Kidney (tissue), 14 donors: ENCODE measurements around the gene SORCS2. TPM values are rescaled to one million over a fixed set of nuclear protein-coding genes. Genes with fewer than 3 reads are reported as not detected.

ENCODE experiments used
- DNase-seq, 5 donors: peaks; one replicate each; pipeline ENCODE4 v3.0.0-alpha.2; 2013 to 2020
- FAIRE-seq: peaks from 2 replicates; lab custom pipeline; 2012; peaks lifted over from hg19 to GRCh38; lab: Jason Lieb, UNC
- H3K27ac ChIP-seq, 2 donors: one replicate each; pipeline ENCODE4 v1.7.0; 2013; ENCODE audit warnings: low read depth in 2 of 2, low read length in 2 of 2, inconsistent platforms in 1 of 2
- H3K27me3 ChIP-seq: one replicate; pipeline ENCODE4 v1.7.1; 2013; ENCODE audit warnings: low read length, inconsistent platforms; ENCODE audit not compliant: control insufficient read depth, insufficient read depth
- H3K36me3 ChIP-seq, 3 donors: one replicate each; pipeline versions ENCODE4 v1.7.0 to v1.7.1; 2013; ENCODE audit warnings: low read length in 3 of 3, control low read depth in 1 of 3, inconsistent platforms in 1 of 3; ENCODE audit not compliant: insufficient read depth in 3 of 3, control insufficient read depth in 2 of 3
- H3K4me1 ChIP-seq, 3 donors: one replicate each; pipeline versions ENCODE4 v1.7.0 to v1.7.1; 2013; ENCODE audit warnings: low read length in 3 of 3, inconsistent platforms in 1 of 3, low read depth in 1 of 3; ENCODE audit not compliant: control insufficient read depth in 2 of 3, insufficient read depth in 2 of 3
- H3K4me3 ChIP-seq, 3 donors: one replicate each; pipeline versions ENCODE4 v1.7.0 to v1.8.1; 2013; ENCODE audit warnings: low read length in 3 of 3, control low read depth in 1 of 3, inconsistent platforms in 1 of 3
- H3K9ac ChIP-seq, 3 donors: one replicate each; pipeline versions ENCODE4 v1.7.0 to v1.7.1; 2013; ENCODE audit warnings: low read length in 3 of 3, control low read depth in 1 of 3, inconsistent platforms in 1 of 3
- H3K9me3 ChIP-seq, 3 donors: one replicate each; pipeline versions ENCODE4 v1.7.0 to v1.7.1; 2013; ENCODE audit warnings: low read length in 3 of 3, control low read depth in 1 of 3, inconsistent platforms in 1 of 3; ENCODE audit not compliant: control insufficient read depth in 2 of 3, insufficient read depth in 1 of 3
- CTCF ChIP-seq: IDR thresholded peaks from 3 replicates; pipeline ENCODE4 v1.5.1; 2012; ENCODE audit warnings: mild to moderate bottlenecking, moderate library complexity, borderline replicate concordance; ENCODE audit not compliant: insufficient read depth; ENCODE audit errors: extremely low read depth
- intact Hi-C: fragments of 100-400 bp; cut with DNase I; formaldehyde crosslinking; loops from one replicate; pipeline ENCODE4 v1.11.1; 2022
- polyA plus RNA-seq: library from polyadenylated mRNA; stranded (reverse); fragments of 350-450 nt; fragmentation: Illumina TruSeq; extraction: RNeasy Lipid Tissue Mini Kit (QIAGEN cat#74804); gene quantifications from one replicate; pipeline ENCODE4 v1.2.3, GENCODE V29; 2014; ENCODE audit warnings: low read depth, low replicate concordance; ENCODE audit not compliant: insufficient read depth
- total RNA-seq: library from RNA; stranded (reverse); fragmentation: NEBNext Ultra II Directional; extraction: Animal tissue kit (Norgen Biotek cat#: 25700); gene quantifications from one replicate; pipeline ENCODE4 v1.2.1, GENCODE V29; 2021
- donor health status: control.
- donor health status: control.
- donor health status: control.
- donor health status: control.
- donor health status: control.
- donor health status: DM: yes; HTN: yes; CAD: no.
- donor health status: Normal renal cell carcinoma (clear cell type).

SORCS2 gene
- total and polyA plus RNA-seq, 2 donors from 2014 or later: 6.1 to 9.1 TPM

DNA sequence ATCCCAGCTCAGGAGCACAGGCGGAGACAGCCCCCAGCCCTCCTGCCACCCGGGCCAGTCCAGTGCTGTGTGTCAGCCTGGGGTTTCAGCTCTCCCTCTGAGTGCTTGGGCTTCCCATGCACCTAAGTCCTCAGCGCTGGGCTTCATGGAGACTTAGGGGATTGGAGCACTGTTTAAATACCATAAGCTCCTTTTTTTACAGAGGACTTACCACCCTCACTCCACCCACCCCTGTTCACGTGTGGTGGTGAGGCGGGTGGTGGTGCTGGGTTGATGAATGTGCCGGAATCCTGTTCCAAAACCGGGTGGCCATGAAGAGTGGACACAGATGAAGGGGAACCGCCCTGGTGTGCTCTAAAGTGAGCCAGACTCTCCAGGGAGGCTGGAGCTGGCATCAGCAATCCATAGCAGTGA lies 175.5 kb downstream of the SORCS2 start:
- DNase-seq: peak in 1 of 5 donors; percentile 23
- TF ChIP-seq CTCF: no peak
- Histone ChIP-seq H3K4me3 (no peak overlapping the region), H3K27ac (no peak overlapping the region), H3K9ac (no peak overlapping the region), H3K9me3 (peaks cover 0 to 3% (median 0%) of the 10 kb centered on the region in 3 donors), H3K27me3 (no peaks in the 10 kb centered on the region), H3K36me3 (peaks cover 0 to 1% (median 0%) of the 10 kb centered on the region in 3 donors), H3K4me1 (no peaks in the 10 kb centered on the region)
- no peak for FAIRE-seq
- intact Hi-C loops: no loop called here

GRCh38 chr4:7368296-7368695 lies 176.0 kb downstream of the SORCS2 start:
- DNase-seq: peak in 1 of 5 donors; percentile 51
- H3K36me3 ChIP-seq: no peaks in the 10 kb centered on the region
- H3K4me3 ChIP-seq: no peak overlapping the region
- H3K9me3 ChIP-seq: no peaks in the 10 kb centered on the region
- H3K27me3 ChIP-seq: no peaks in the 10 kb centered on the region
- H3K4me1 ChIP-seq: no peaks in the 10 kb centered on the region
- no peak overlapping the region for H3K9ac ChIP-seq
- FAIRE-seq: no peak
- intact Hi-C loops: no loop called here
- no peak overlapping the region for H3K27ac ChIP-seq
- TF ChIP-seq CTCF: no peak

- Histone ChIP-seq H3K9ac (no peak overlapping the region), H3K9me3 (no peaks in the 10 kb centered on the region), H3K27ac (no peak overlapping the region), H3K36me3 (no peaks in the 10 kb centered on the region), H3K4me3 (no peak overlapping the region), H3K27me3 (no peaks in the 10 kb centered on the region), H3K4me1 (no peaks in the 10 kb centered on the region)
- TF ChIP-seq CTCF: no peak
- DNase-seq (peak in 1 of 5 donors; percentile 48), FAIRE-seq (no peak)
- intact Hi-C loops: no loop called here
These were observed 177.2 kb downstream of the SORCS2 start for GRCh38 chr4:7369511-7369910.

- H3K9ac ChIP-seq: no peak overlapping the region
- H3K27ac ChIP-seq: no peak overlapping the region
- no peak for TF ChIP-seq CTCF
- no peaks in the 10 kb centered on the region for H3K27me3 ChIP-seq
- no peaks in the 10 kb centered on the region for H3K4me1 ChIP-seq
- H3K36me3 ChIP-seq: no peaks in the 10 kb centered on the region
- H3K9me3 ChIP-seq: no peaks in the 10 kb centered on the region
- DNase-seq: peak in 1 of 5 donors; percentile 49
- H3K4me3 ChIP-seq: no peak overlapping the region
- intact Hi-C loops: no loop called here
- FAIRE-seq: no peak
These were observed 177.7 kb downstream of the SORCS2 start for GRCh38 chr4:7370038-7370437.
